PC-9 (cell line): ENCODE measurements around the gene NEFH. TPM values are rescaled to one million over a fixed set of nuclear protein-coding genes. Genes with fewer than 3 reads are reported as not detected.

Experiments used
- BruUV-seq: library from RNA; stranded (reverse); fragments of 400-500 nt; replicated peaks from 2 replicates; lab custom pipeline; 2021; lab: Mats Ljungman, UMichigan
- CTCF ChIA-PET: fragments of 300-600 bp; sonication (Branson Sonifier 250); formaldehyde crosslinking; loops from one replicate; lab custom pipeline; 2022; ENCODE audit warnings: antibody characterized with exemption; lab: Charles Lee
- POLR2A ChIA-PET: fragments of 300-600 bp; sonication (Branson Sonifier 250); formaldehyde crosslinking; loops from one replicate; lab custom pipeline; 2022; ENCODE audit warnings: antibody characterized with exemption; ENCODE audit not compliant: unreplicated experiment; lab: Charles Lee
- DNase-seq, 2 experiments: peaks; one replicate each; pipeline versions ENCODE4 v3.0.0 to v3.0.0-alpha.2; 2015 to 2022; ENCODE audit warnings: mixed read lengths in 1 of 2
- H2AFZ ChIP-seq: fragments of 200-600 bp; sonication (generic); 2 replicates; pipeline ENCODE4 v1.8.1; 2017; ENCODE audit warnings: antibody characterized with exemption
- H3F3A ChIP-seq: fragments of 200-600 bp; sonication (generic); 2 replicates; pipeline ENCODE4 v1.8.1; 2017; ENCODE audit warnings: antibody characterized with exemption, mild to moderate bottlenecking, low read depth; ENCODE audit not compliant: insufficient read depth
- H3K27ac ChIP-seq: fragments of 200-600 bp; sonication (generic); 2 replicates; pipeline ENCODE4 v1.6.1; 2016; ENCODE audit warnings: mixed run types
- H3K27me3 ChIP-seq: fragments of 200-600 bp; sonication (generic); 2 replicates; pipeline ENCODE4 v1.6.1; 2016; ENCODE audit warnings: low read depth, mixed run types; ENCODE audit not compliant: insufficient read depth
- H3K36me3 ChIP-seq: fragments of 200-600 bp; sonication (generic); 2 replicates; pipeline ENCODE4 v1.6.1; 2016; ENCODE audit warnings: low read depth, mixed run types
- H3K4me1 ChIP-seq: fragments of 200-600 bp; sonication (generic); replicated peaks from 2 replicates; pipeline ENCODE4 v1.6.1; 2016; ENCODE audit warnings: mixed run types; ENCODE audit not compliant: insufficient read depth
- H3K4me2 ChIP-seq: fragments of 200-600 bp; sonication (generic); 2 replicates; pipeline ENCODE4 v1.6.1; 2017; ENCODE audit warnings: mixed run types
- H3K4me3 ChIP-seq: fragments of 200-600 bp; sonication (generic); 2 replicates; pipeline ENCODE4 v1.6.1; 2016; ENCODE audit warnings: mixed run types
- H3K79me2 ChIP-seq: fragments of 200-600 bp; sonication (generic); 2 replicates; pipeline ENCODE4 v1.6.1; 2017; ENCODE audit warnings: low read depth, mixed run types
- H3K9me2 ChIP-seq: fragments of 200-600 bp; sonication (generic); 2 replicates; pipeline ENCODE4 v1.8.1; 2017; ENCODE audit warnings: mild to moderate bottlenecking; ENCODE audit not compliant: insufficient read depth
- H3K9me3 ChIP-seq: fragments of 200-600 bp; sonication (generic); 2 replicates; pipeline ENCODE4 v1.8.1; 2016; ENCODE audit warnings: low read depth; ENCODE audit not compliant: insufficient read depth
- H4K20me1 ChIP-seq: fragments of 200-600 bp; sonication (generic); 2 replicates; pipeline ENCODE4 v1.8.1; 2017; ENCODE audit not compliant: insufficient read depth
- CTCF ChIP-seq: fragments of 200-600 bp; sonication (generic); conservative IDR thresholded peaks from 2 replicates; pipeline ENCODE4 v1.6.1; 2017; ENCODE audit warnings: mixed run types, antibody characterized with exemption, mild to moderate bottlenecking, moderate library complexity
- EZH2 ChIP-seq: fragments of 200-600 bp; sonication (generic); IDR thresholded peaks from 2 replicates; pipeline ENCODE4 v1.8.0; 2017; ENCODE audit warnings: antibody characterized with exemption, low read depth
- intact Hi-C: fragments of 100-400 bp; cut with micrococcal nuclease; formaldehyde crosslinking; loops from one replicate; pipeline ENCODE4 v1.10.0; 2022; ENCODE audit not compliant: unreplicated experiment
- total RNA-seq: library from RNA; stranded (reverse); gene quantifications from 2 replicates; pipeline ENCODE4 v1.2.3, GENCODE V29; 2021

The NEFH gene
- total RNA-seq, 1 experiment from 2014 or later = 6.9 TPM

DNA sequence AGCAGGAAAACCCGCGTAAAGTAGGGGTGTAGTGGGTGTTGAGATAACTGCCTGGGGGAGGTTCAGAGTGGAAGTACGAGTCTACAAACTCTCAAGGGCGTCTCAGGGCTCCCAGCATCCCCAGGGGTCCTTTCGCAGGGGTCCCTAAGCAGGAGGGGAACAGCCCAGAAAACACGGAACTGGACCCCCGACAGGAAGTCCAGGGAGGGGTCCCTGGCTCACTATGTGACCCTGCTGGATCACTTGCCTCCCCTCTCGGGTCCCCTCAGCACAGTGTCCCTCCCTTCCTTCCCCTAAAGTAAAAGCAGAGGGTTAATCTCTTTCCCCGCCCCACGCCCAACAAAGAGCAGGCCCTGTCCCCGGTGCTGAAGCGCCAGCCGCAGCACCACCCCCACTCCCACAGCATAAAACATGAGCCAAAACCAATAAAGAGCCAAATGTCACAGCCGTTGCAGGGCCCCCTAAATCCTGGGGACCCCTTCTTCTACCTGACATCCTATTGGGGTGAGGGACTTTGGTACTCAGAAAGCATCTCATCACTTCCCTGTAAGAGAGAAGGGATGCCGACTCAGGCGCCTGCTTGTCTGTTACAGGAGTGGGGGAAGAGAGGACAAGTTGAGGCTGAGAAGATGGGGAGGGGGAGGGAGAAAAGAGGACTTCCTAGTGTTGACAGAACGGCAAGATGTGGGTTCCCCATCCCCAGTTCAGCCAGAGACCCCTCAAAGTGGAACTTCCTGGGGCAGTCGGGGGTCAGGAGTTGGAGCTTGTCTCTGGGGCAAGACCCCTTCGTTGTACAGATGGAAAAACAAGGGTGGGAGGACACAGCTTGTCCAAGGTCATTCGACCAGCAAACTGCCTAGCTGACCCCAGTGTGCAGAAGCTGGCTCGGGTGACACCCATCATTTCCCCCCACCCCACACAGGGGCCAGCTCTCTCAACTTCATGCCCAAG, 1.4 kb upstream of the NEFH start:
- intact Hi-C loops = no loop called here
- DNase-seq = no peak
- H3K4me3 ChIP-seq = no peak overlapping the region
- POLR2A ChIA-PET = no interaction called here
- H3K79me2 ChIP-seq = no peaks in the 10 kb centered on the region
- no peaks in the 10 kb centered on the region for H3F3A ChIP-seq
- H3K27me3 ChIP-seq = no peaks in the 10 kb centered on the region
- TF ChIP-seq EZH2 (no peak), CTCF (no peak)
- H3K4me2 ChIP-seq = peak overlapping the region; percentile 10; the same call in 1 of the 2 replicates
- H3K4me1 ChIP-seq = peaks cover 8% of the 10 kb centered on the region; the same call in 1 of the 2 replicates
- no peak overlapping the region for H2AFZ ChIP-seq
- no peaks in the 10 kb centered on the region for H3K9me3 ChIP-seq
- no TSS peak for BruUV-seq
- H4K20me1 ChIP-seq = no peaks in the 10 kb centered on the region
- CTCF ChIA-PET = no interaction called here
- H3K27ac ChIP-seq = no peak overlapping the region
- no peaks in the 10 kb centered on the region for H3K9me2 ChIP-seq
- no peaks in the 10 kb centered on the region for H3K36me3 ChIP-seq

GRCh38 chr22:29480262-29480511, 169 bp downstream of the NEFH start:
- DNase-seq = no peak

More at GRCh38 chr22:29480262-29480511, 169 bp downstream of the NEFH start:
- Histone ChIP-seq H3K27me3 (no peaks in the 10 kb centered on the region), H3K9me2 (no peaks in the 10 kb centered on the region), H3K79me2 (no peaks in the 10 kb centered on the region), H3K4me3 (peak overlapping the region; percentile 14; the same call in 1 of the 2 replicates), H3K9me3 (no peaks in the 10 kb centered on the region), H3K4me1 (peaks cover 8% of the 10 kb centered on the region; the same call in 1 of the 2 replicates), H3F3A (no peaks in the 10 kb centered on the region), H3K36me3 (no peaks in the 10 kb centered on the region), H3K4me2 (peak overlapping the region; percentile 13; the same call in 1 of the 2 replicates), H4K20me1 (no peaks in the 10 kb centered on the region), H2AFZ (no peak overlapping the region), H3K27ac (no peak overlapping the region)
- CTCF ChIA-PET = no interaction called here
- intact Hi-C loops = no loop called here
- POLR2A ChIA-PET = no interaction called here
- no TSS peak for BruUV-seq
- TF ChIP-seq EZH2 (no peak), CTCF (no peak)
